Lung (tissue), 16 donors: ENCODE results near the gene PTP4A2. TPM values are rescaled to one million over a fixed set of nuclear protein-coding genes. Genes with fewer than 3 reads are reported as not detected.
A peak's percentile ranks its signal among the peaks of the same experiment; 100 is the strongest.

Experiments used
- ATAC-seq: fragments of 200-7000 bp; cut with Tn5 transposase; one replicate; pipeline ENCODE4 v1.9.1; 2020; ENCODE audit warnings: moderate number of reproducible peaks; ENCODE audit not compliant: insufficient read depth, low FRiP score
- DNase-seq, 3 donors: peaks; one replicate each; pipeline ENCODE4 v3.0.0-alpha.2; 2013 to 2017
- H3K27ac ChIP-seq, 2 donors: one replicate each; pipeline ENCODE4 v1.5.1; 2013; ENCODE audit warnings: mild to moderate bottlenecking in 2 of 2, moderate library complexity in 2 of 2, control low read depth in 1 of 2, inconsistent platforms in 1 of 2, low read depth in 1 of 2, low read length in 1 of 2
- H3K27me3 ChIP-seq, 3 donors: one replicate each; pipeline ENCODE4 v1.5.1; 2013; ENCODE audit warnings: low read length in 2 of 3; ENCODE audit not compliant: control insufficient read depth in 3 of 3, insufficient read depth in 3 of 3
- H3K36me3 ChIP-seq, 4 donors: one replicate each; pipeline ENCODE4 v1.5.1; 2013; ENCODE audit warnings: low read length in 4 of 4, mild to moderate bottlenecking in 1 of 4, moderate library complexity in 1 of 4; ENCODE audit not compliant: control insufficient read depth in 4 of 4, insufficient read depth in 4 of 4
- H3K4me1 ChIP-seq, 5 donors: one replicate each; pipeline ENCODE4 v1.5.1; 2013; ENCODE audit warnings: low read length in 5 of 5, mild to moderate bottlenecking in 2 of 5, moderate library complexity in 1 of 5; ENCODE audit not compliant: control insufficient read depth in 5 of 5, insufficient read depth in 5 of 5
- H3K4me3 ChIP-seq: one replicate; pipeline ENCODE4 v1.5.1; 2013; ENCODE audit warnings: mild to moderate bottlenecking, control low read depth, moderate library complexity
- H3K9ac ChIP-seq, 2 donors: one replicate each; pipeline ENCODE4 v1.5.1; 2013; ENCODE audit warnings: low read length in 2 of 2, control low read depth in 1 of 2; ENCODE audit not compliant: insufficient read depth in 1 of 2
- H3K9me3 ChIP-seq, 4 donors: one replicate each; pipeline ENCODE4 v1.5.1; 2013; ENCODE audit warnings: low read length in 3 of 4, mild to moderate bottlenecking in 1 of 4, moderate library complexity in 1 of 4; ENCODE audit not compliant: control insufficient read depth in 4 of 4, insufficient read depth in 3 of 4
- WGBS, 2 donors: extraction: QIAGEN DNeasy Blood & Tissue Kit; methylation state at CpG; one replicate each; pipeline ENCODE4 v1.1.7; 2013; 5-methylcytosine and 5-hydroxymethylcytosine counted together
- long read RNA-seq, 5 donors: transcript quantifications; one replicate each; lab custom pipeline, GENCODE V29; 2026
- polyA plus RNA-seq, 2 donors: library from polyadenylated mRNA; stranded (reverse); fragments of 200-250 nt; gene quantifications; one replicate each; pipeline ENCODE4 v1.2.1, GENCODE V29; 2013
- total RNA-seq, 2 donors: library from RNA; depleted of rRNA in 1 of 2; stranded (reverse); fragments of >200 nt in 1 of 2; gene quantifications; one replicate each; pipeline ENCODE4 v1.2.1, GENCODE V29; 2014 to 2021
- TF ChIP-seq, protein P1 (sequence below): IDR thresholded peaks from 2 replicates; pipeline ENCODE4 v1.5.1; 2012; ENCODE audit warnings: mild to moderate bottlenecking; ENCODE audit errors: control extremely low read depth, extremely low read depth
- donor health status: control.
- donor health status: control.
- donor health status: Bipolar disorder and iron deficiency.
- donor health status: healthy.
- donor health status: DM: yes; HTN: yes; CAD: no.

PTP4A2 gene
- total RNA-seq (100 to 1,000 TPM; 205 to 274 TPM), polyA plus RNA-seq (100 to 1,000 TPM in 1 of 2 donors, 10 to 100 TPM in 1; 90.4 to 122 TPM)
- long read RNA-seq, donor 1, transcript PTP4A2-218 (5 exons, 3,353 nt), result major isoform, 50 of 128 reads
- long read RNA-seq, donor 1, transcript PTP4A2-221 (6 exons, 3,921 nt), result minor isoform, 32 of 128 reads
- long read RNA-seq, donor 1, partial matches to known transcripts, result 42 of 128 reads
- long read RNA-seq, donor 1, other reads (novel, unspliced or antisense), result 0 of 128 reads
- long read RNA-seq, donor 2, transcript PTP4A2-218 (5 exons, 3,353 nt), result major isoform, 19 of 45 reads
- long read RNA-seq, donor 2, transcript PTP4A2-221 (6 exons, 3,921 nt), result minor isoform, 10 of 45 reads
- long read RNA-seq, donor 2, partial matches to known transcripts, result 6 of 45 reads
- long read RNA-seq, donor 2, other reads (novel, unspliced or antisense), result 0 of 45 reads
- long read RNA-seq, donor 3, transcript PTP4A2-221 (6 exons, 3,921 nt), result minor isoform, 17 of 75 reads
- long read RNA-seq, donor 3, transcript PTP4A2-218 (5 exons, 3,353 nt), result major isoform, 38 of 75 reads
- long read RNA-seq, donor 3, transcript PTP4A2-201 (4 exons, 1,032 nt), result minor isoform, 8 of 75 reads
- long read RNA-seq, donor 3, partial matches to known transcripts, result 6 of 75 reads
- long read RNA-seq, donor 3, other reads (novel, unspliced or antisense), result 0 of 75 reads
- long read RNA-seq, donor 4, transcript PTP4A2-221 (6 exons, 3,921 nt), result minor isoform, 11 of 93 reads
- long read RNA-seq, donor 4, transcript PTP4A2-218 (5 exons, 3,353 nt), result major isoform, 18 of 93 reads
- long read RNA-seq, donor 4, transcript PTP4A2-206 (2 exons, 1,551 nt), result minor isoform, 6 of 93 reads
- long read RNA-seq, donor 4, partial matches to known transcripts, result 53 of 93 reads
- long read RNA-seq, donor 4, other reads (novel, unspliced or antisense), result 0 of 93 reads
- long read RNA-seq, donor 5, transcript PTP4A2-218 (5 exons, 3,353 nt), result major isoform, 67 of 176 reads
- long read RNA-seq, donor 5, transcript PTP4A2-221 (6 exons, 3,921 nt), result minor isoform, 40 of 176 reads
- long read RNA-seq, donor 5, partial matches to known transcripts, result 57 of 176 reads
- long read RNA-seq, donor 5, other reads (novel, unspliced or antisense), result 0 of 176 reads

DNA sequence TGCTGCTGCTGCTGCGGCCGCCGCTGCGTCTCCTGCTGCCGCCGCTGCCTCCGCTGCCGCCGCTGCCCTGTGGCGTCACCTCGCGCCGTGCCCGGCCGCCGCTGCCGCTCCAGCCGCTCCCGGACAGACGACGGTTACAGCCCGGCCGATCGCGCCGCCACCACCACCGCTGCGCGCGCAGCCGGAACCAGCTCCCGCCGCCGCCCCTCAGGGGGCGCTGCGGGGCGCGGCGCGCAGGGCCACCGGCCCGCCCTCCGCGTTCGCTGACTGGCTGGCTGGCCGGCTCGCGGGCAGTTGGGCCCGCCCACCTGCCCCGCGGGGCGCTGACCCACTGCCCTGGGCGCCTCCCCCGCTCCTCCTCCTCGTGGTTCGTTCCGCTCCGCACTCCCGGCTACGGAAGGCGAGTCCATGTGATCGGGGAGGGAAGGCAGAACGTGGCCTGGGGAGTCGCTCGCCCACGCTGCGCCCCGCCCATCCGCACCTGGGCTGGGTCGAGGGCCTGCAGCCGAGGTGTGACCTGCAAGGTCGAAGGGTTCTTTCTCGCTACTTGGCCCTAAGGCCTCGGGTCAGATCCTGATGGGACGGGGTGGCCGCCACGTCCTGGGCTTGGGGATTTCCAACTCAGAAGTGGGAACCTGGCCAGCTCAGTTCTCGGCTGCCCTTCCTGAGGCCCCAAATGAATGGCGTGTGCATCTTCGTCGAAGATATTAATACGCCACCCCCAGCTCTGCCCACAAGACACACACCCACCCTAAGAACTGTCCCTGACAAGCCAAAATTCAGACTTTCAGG is at the start of gene PTP4A2:
Gene PTP4A2 (minus strand): TSS at position 185 of the 792 bp plus-strand sequence. CDS start 19,303 bp downstream, outside the sequence.
- Histone ChIP-seq H3K27ac (peak within 1 kb of the TSS; percentile 98 to 99), H3K4me3 (peak within 1 kb of the TSS; percentile 95), H3K9ac (peak within 1 kb of the TSS; percentile 75 to 99), H3K36me3 (peaks cover 0 to 2% (median 0%) of the 10 kb centered on the region in 4 donors), H3K27me3 (no peaks in the 10 kb centered on the region), H3K9me3 (peaks cover 0 to 2% (median 0%) of the 10 kb centered on the region in 4 donors), H3K4me1 (peaks cover 5 to 26% (median 11%) of the 10 kb centered on the region in 5 donors)
- ATAC-seq (peak; percentile 94), DNase-seq (peak; percentile 89 to 94 (median 92))
- 0 to 1% methylated on average over 40 to 82 of the region's 82 CpGs for WGBS, 2 donors
- TF ChIP-seq, protein P1, sequence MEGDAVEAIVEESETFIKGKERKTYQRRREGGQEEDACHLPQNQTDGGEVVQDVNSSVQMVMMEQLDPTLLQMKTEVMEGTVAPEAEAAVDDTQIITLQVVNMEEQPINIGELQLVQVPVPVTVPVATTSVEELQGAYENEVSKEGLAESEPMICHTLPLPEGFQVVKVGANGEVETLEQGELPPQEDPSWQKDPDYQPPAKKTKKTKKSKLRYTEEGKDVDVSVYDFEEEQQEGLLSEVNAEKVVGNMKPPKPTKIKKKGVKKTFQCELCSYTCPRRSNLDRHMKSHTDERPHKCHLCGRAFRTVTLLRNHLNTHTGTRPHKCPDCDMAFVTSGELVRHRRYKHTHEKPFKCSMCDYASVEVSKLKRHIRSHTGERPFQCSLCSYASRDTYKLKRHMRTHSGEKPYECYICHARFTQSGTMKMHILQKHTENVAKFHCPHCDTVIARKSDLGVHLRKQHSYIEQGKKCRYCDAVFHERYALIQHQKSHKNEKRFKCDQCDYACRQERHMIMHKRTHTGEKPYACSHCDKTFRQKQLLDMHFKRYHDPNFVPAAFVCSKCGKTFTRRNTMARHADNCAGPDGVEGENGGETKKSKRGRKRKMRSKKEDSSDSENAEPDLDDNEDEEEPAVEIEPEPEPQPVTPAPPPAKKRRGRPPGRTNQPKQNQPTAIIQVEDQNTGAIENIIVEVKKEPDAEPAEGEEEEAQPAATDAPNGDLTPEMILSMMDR, result no peak

DNA sequence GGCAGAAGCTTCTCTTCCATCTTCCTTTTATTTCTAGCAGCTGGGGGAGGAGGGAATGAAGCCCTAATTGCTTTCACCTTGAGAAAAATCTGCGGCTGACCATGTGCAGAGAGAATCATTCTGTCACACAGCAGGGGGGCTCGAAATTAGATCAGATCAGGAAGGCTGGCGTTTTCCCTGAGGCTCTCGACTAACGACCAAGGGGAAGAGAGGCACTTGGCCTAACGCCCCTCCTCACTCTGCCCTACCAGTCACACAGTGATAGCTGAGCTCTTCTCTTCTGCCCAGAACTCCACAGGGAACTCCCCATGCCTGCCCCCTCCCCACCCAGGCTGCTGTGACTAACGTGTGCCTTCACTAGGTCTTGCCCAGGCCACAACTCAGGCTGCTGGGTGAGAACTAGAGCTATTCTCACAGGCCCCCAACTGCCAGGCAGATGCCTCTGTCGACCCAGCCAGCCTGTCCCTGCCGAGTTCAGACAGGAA is 49.0 kb upstream of the PTP4A2 start:
- no peak overlapping the region for H3K4me3 ChIP-seq
- H3K36me3 ChIP-seq, result no peaks in the 10 kb centered on the region
- no peak overlapping the region for H3K27ac ChIP-seq
- DNase-seq (no peak), ATAC-seq (no peak)
- H3K4me1 ChIP-seq, result peaks cover 0 to 10% (median 0%) of the 10 kb centered on the region in 5 donors
- TF ChIP-seq, protein P1, result no peak
- no peaks in the 10 kb centered on the region for H3K9me3 ChIP-seq
- H3K27me3 ChIP-seq, result no peaks in the 10 kb centered on the region
- H3K9ac ChIP-seq, result no peak overlapping the region
- 84 to 87% methylated on average over 9 of the region's 9 CpGs for WGBS, 2 donors

DNA sequence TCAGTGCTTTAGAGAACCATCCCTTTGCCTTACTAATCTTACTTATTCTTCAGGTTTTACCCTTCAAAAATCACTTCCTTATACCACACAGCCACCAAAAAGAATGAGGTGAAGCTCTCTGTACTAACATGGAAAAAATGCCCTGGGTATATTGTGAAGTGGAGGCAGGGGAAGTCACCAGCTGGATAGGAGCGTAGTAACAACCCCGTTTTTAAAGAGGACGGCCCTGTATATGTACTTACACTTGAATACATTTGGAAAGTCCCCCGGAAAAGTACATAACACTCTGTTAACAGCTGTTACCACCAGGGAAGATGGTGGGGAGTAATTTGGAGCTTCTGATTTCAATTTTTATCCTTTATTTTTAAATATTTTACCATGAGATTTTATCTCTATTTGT is 47.3 kb upstream of the PTP4A2 start:
- Histone ChIP-seq H3K4me1 (peaks cover 0 to 10% (median 0%) of the 10 kb centered on the region in 5 donors), H3K27ac (no peak overlapping the region), H3K27me3 (no peaks in the 10 kb centered on the region), H3K9ac (no peak overlapping the region), H3K36me3 (no peaks in the 10 kb centered on the region), H3K9me3 (no peaks in the 10 kb centered on the region), H3K4me3 (no peak overlapping the region)
- WGBS, 2 donors, result 17 to 18% methylated on average over 4 of the region's 4 CpGs
- TF ChIP-seq, protein P1, result no peak
- ATAC-seq, result no peak
- peak in 2 of 3 donors; percentile 61 to 63 for DNase-seq
